Raji (cell line): Measurements from ENCODE around the gene DMAP1.

Source experiments
- POLR2A ChIP-seq: IDR thresholded peaks from 2 replicates; pipeline ENCODE4 v1.6.1; 2011; ENCODE audit warnings: low read depth, low read length, control low read depth; ENCODE audit not compliant: insufficient read depth

DMAP1 gene

DNA sequence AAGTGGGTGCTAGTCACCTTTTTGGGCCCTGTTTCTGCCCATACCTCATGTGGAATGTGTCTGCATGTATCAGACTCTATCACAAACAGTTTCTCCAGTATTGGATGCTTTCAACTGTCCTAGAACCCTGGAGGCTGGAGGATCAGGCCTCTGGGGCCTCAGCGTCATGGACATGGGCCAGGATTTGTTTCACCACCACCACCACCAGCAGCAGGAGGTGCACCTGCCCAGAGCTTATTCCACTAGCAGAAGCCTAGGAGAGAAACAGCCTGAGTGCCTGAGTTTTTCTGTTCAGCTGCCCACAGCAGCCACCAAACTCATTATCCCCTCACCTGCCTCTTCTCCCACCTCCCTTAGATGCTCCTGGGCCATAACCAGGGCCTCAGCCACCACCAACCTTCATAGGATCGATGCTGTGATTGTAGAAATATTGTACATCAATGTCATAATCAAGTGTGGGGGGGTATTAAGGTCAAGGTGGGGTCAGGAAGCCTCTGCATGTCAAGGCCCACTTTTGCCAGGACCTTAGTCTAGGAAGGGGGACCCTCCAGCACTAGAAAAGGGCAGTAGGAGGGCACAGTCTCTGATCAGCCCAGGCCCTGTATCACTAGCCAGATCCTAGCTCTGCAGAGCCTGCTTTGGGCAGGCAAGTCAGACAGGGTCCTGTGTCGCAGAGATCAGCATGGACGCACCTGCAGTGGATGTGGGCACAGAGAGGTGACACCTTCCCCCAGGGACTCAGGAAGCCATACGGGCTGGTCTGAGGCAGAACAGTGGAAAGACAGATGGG lies 9.3 kb downstream of the DMAP1 start:
- TF ChIP-seq POLR2A, result no peak

DNA sequence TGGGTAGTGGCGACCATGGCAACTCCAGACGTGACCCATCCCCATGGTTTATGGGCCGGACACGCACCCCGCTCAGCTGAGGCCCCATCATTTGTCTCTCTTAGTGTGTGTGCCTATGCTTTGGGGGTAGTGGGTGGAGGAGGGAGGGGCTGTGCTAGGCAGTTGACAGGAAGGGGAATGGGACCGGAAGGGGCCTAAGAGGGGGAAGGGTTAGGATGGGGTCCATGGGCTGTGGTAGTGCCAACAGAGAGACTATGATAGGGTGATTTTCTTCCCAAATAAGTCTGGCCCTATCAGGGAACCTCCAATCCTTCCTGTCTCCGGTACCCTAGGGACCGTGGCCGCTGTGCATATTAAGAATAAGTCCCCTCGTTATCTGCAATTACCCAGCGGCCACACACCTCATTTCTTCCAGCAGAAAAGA lies 9.9 kb downstream of the DMAP1 start:
- no peak for TF ChIP-seq POLR2A

DNA sequence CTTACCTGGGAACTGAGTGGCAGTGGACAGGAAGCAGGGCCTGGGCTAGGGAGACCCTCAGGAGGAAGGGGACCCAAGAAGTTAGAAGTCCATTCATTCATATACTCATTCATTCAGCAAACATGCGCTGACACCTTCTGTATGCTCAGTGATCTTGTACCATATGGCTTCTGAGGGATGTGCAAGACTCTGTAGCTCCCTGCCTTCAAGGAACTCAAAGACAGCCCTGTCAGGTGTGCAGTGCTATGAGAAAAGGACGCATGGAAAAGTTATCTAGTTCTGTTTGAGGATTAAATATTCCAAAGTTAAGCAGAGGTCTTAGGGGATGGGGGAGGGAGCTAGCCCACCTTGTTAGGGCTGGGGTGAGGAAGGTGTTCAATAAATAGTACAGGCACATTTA lies 12.5 kb downstream of the DMAP1 start:
- no peak for TF ChIP-seq POLR2A

DNA sequence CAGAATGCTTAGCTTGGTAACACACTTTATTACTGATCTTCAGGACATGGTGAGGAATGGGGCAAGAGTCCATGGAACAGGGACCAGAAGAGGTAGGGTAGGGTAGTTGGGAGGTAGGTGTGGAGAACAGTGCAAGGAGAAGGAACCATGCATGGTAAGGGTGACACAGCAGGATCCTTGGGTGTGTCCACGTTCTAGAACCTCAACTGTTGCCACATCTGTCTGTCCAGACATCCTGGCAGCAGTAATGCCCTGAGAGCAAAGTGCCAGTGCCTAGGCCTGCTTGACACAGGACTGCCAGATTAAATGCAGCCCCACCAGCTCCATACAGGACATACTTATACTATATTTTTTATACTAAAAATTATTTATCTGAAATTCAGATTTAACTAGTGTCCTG lies 13.9 kb downstream of the DMAP1 start:
- TF ChIP-seq POLR2A, result no peak

- TF ChIP-seq POLR2A, result no peak
These were observed 14.9 kb downstream of the DMAP1 start for GRCh38 chr1:44228218-44228617.

GRCh38 chr1:44229435-44230167 lies 16.3 kb downstream of the DMAP1 start:
- no peak for TF ChIP-seq POLR2A

GRCh38 chr1:44230796-44231195 lies 17.5 kb downstream of the DMAP1 start:
- TF ChIP-seq POLR2A, result no peak

- TF ChIP-seq POLR2A, result no peak
These were observed 20.3 kb downstream of the DMAP1 start for GRCh38 chr1:44233593-44233992.

GRCh38 chr1:44235808-44236207 lies 22.5 kb downstream of the DMAP1 start:
- TF ChIP-seq POLR2A, result no peak

- TF ChIP-seq POLR2A, result no peak
These were observed 23.4 kb downstream of the DMAP1 start for GRCh38 chr1:44236490-44237272.

- TF ChIP-seq POLR2A, result no peak
These were observed 24.6 kb downstream of the DMAP1 start for GRCh38 chr1:44237721-44238457.

DNA sequence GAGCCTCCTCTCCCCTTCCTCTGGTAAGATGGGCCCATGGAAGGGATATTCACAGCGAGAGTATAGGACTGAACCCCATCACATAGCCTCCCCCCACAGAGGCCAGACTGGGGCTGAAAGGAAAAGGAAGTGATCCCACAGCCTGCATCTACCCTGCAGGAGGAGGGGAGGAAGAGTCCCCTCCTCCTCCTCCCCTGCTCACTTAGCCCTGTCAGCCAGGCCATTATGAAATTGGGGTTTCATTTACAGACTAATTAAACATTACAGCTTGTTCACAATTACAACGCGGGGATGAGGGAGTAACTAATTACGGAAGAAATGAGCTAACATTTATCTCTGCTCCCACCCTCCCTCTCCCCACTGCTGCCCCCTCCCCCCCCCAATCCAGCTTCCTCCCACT lies 25.4 kb downstream of the DMAP1 start:
- TF ChIP-seq POLR2A, result no peak

DNA sequence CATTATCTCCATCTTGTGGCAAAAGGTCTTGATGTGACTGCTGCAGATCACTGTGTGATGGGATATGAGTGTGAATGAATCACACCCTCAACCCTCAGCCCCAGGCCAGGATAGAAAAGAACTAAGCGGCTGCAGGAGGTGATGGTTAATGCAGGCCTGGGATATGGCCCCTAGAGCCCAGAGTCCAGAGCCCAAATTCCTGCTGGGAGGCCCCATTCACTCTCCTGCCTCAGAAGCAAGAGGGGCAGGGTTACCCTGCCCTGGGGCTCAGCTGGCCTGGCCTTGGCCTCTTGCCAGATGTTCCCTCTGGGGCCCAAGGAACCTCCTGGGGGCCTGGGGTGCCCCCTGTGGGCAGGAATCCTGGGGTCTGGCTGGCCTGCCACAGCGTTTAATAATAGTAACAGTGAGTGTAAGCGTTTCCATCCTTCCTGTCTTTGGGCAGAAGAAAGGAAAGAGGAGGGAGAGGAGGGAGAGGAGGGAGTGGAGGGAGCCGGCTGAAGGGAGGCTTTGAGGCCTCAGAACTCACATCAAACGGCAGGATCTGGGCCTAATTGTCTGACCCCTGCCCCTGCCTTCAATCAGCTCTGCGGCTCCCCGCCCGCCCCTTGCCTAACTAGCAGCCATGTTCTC lies 26.2 kb downstream of the DMAP1 start:
- TF ChIP-seq POLR2A, result no peak

- no peak for TF ChIP-seq POLR2A
These were observed 26.7 kb downstream of the DMAP1 start for GRCh38 chr1:44239961-44240371.
